Stimulated activated CD4-positive, alpha-beta T cell treated with anti-CD3 and anti-CD28 coated beads, TNF-alpha, amount 100 ng/mL, for 24 hours (primary cell): Measurements from ENCODE around the gene TARDBP.
"Not testable (repeated sequence)": the region's sequence is repeated elsewhere in the genome, so short reads cannot be mapped to it uniquely, and the experiment has no call there.

Source experiments
- DNase-seq, 3 experiments: peaks; one replicate each; pipeline ENCODE4 v3.0.0-alpha.2; 2020; ENCODE audit warnings: low read depth in 3 of 3

Gene TARDBP

GRCh38 chr1:11059968-11060830 is 47.7 kb downstream of the TARDBP start, which contains the start of gene SRM:
Gene SRM, minus strand, starts transcription at chr1:11060018. Its CDS starts 75 bp downstream, at chr1:11059943.
- peak; percentile 79 to 90 (median 82) for DNase-seq

GRCh38 chr1:11061652-11062365 is 49.4 kb downstream of the TARDBP start:
- DNase-seq = no peak

- DNase-seq = no peak
These were observed 50.5 kb downstream of the TARDBP start for GRCh38 chr1:11062965-11063401.

GRCh38 chr1:11063937-11064537 is 51.6 kb downstream of the TARDBP start:
- DNase-seq = not testable (repeated sequence)

DNA sequence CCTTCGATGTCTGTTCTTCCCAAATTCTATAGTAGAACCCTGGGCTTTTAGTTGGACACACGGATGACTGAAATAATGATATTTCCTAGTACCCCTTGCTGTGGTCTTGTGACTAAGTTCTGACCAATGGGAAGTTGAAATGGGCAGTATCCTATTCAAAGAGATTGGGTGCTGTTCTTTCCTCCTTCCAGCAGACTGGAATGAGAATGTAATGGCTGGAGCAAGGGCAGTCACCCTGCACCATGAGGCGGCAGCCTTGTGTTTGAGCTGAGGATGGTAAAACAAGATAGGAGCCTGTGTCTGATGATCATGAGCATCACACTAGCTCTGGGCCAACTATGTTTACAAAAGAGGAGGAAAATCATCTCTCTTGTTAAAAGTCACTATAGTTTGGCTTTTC is 52.5 kb downstream of the TARDBP start:
- no peak for DNase-seq

DNA sequence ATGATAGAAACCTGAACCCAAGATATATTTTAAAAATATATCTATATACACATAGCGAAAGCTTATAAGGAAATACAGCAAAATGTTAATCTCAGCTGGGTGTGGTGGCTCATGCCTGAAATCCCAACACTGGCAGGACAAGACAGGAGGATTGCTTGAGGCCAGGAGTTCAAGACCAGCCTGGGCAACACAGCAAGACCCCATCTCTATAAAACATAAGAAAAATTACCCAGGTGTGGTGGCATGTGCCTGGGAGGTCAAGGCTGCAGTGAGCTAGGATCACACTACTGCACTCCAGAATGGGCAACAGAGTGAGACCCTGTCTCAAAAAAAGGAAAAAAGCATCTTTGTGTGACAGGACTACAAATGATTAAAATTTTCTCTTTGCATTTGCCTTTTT is 53.3 kb downstream of the TARDBP start:
- DNase-seq = no peak

DNA sequence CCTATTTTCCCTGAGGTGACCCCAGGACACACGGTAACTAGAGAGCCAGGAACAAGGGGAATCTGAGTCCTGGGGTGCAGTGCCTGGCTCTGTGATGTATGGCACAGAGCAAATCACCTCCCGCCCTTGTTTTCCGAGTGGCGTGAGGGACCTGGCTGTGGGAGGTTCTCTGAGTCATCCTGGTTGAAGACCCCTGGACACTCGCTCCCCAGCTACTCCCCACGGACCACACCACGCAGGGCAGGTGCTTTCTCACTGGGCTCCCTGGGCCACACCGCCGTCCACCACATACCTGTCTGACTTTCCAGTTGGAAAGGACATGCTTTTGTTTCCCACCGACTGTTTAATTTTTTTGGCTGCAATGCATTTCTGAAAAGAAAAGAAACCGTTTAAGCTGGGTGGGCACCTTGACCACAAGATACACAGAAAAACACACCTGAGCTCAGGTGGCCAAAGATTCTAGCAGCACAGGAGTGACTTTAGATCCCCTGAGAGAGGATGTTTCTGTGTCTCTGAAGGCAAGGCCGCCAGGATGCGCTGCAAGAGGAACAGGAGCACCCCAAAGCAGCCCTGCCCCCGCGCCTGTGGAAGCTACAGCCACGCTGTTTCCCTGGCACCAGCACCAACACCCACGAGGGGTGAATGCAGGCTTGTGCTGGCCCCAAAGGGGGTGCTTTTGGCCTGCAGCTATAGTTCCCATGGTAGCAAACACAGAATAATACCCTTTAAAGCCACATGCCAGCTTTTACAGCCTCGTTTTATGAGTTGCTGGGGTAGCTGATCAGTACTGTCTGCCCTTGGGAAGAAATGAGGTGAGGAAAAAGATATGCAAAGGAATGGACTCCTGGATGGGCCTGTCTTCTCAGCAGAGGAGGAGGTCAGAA is 55.5 kb downstream of the TARDBP start:
- DNase-seq = no peak

- DNase-seq = no peak
These were observed 56.4 kb downstream of the TARDBP start for GRCh38 chr1:11068600-11069473.

- DNase-seq = no peak
These were observed 58.4 kb downstream of the TARDBP start for GRCh38 chr1:11070876-11071275.

- DNase-seq = no peak
These were observed 59.2 kb downstream of the TARDBP start for GRCh38 chr1:11071463-11072215.

DNA sequence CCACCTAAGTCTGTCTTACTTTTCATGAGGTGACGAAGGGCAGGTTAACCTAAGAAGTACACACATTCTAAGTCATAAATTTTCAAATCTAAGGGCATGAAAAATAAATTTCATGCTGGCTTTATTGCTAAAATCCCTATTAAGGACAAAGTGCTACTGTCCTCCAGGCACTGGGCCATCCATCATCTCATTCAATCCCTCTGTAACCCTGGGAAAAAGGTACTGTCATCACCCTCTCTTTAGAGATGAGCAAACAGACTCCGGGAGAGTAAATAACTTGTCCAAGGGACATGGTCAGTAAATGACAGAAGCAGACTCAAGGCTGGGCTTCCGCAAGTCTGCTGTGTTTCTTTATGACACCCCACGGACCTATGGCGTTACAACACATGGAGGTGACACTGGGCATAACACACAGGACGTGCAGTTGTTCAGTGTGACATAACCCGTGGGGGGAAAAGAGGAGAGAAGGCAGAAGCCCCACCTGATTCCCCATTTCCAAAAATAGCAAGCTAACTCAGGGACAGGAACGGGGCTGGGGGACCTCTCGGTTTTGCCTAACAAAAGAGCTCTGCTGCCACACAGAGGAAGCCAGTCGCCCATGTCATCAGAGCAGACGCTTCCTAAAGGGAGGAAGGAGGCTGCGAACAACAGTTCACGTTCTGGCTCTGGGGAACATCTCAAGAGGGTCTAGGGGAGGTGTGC is 59.9 kb downstream of the TARDBP start:
- no peak for DNase-seq

DNA sequence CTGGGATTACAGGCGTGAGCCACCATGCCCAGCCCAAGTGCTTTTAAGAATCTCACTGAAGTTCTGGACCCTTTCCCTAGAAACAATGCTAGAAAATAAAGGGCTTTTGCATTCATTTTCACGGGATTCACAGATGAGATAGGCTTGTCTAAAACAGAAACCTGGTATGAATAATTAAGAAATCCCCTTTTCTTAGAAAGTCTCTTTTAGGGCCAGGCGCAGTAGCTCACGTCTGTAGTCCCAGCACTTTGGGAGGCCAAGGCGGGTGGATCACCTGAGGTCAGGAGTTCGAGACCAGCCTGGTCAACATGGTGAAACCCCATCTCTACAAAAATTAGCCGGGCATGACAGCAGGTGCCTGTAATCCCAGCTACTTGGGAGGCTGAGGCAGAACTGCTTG is 60.9 kb downstream of the TARDBP start:
- DNase-seq = not testable (repeated sequence)
